GM19372 (cell line): Measurements from ENCODE around the gene EYA3.

Source experiments
- ATAC-seq: cut with Tn5 transposase; IDR thresholded peaks from one replicate; pipeline ENCODE4 v1.9.1; 2021; ENCODE audit warnings: mild to moderate bottlenecking, low read depth, moderate library complexity; ENCODE audit not compliant: unreplicated experiment

Gene EYA3

GRCh38 chr1:28114844-28115243 lies 26.4 kb upstream of the EYA3 start:
- no peak for ATAC-seq

- ATAC-seq = no peak
These were observed 24.8 kb upstream of the EYA3 start for GRCh38 chr1:28113242-28113572.

- ATAC-seq = no peak
These were observed 24.2 kb upstream of the EYA3 start for GRCh38 chr1:28112388-28113241.

- ATAC-seq = no peak
These were observed 22.7 kb upstream of the EYA3 start for GRCh38 chr1:28111157-28111556.

GRCh38 chr1:28110555-28110954 lies 22.1 kb upstream of the EYA3 start:
- ATAC-seq = no peak

GRCh38 chr1:28109639-28110038 lies 21.2 kb upstream of the EYA3 start:
- ATAC-seq = no peak

- ATAC-seq = no peak
These were observed 19.6 kb upstream of the EYA3 start for GRCh38 chr1:28108001-28108400.

GRCh38 chr1:28104866-28105467 lies 16.6 kb upstream of the EYA3 start:
- no peak for ATAC-seq

- no peak for ATAC-seq
These were observed 13.8 kb upstream of the EYA3 start for GRCh38 chr1:28102189-28102588.

GRCh38 chr1:28099050-28099769 lies 10.8 kb upstream of the EYA3 start:
- no peak for ATAC-seq

- no peak for ATAC-seq
These were observed 8.7 kb upstream of the EYA3 start for GRCh38 chr1:28097100-28097472.

GRCh38 chr1:28096210-28097099 lies 8.0 kb upstream of the EYA3 start:
- no peak for ATAC-seq

GRCh38 chr1:28091043-28091781 lies 2.8 kb upstream of the EYA3 start:
- no peak for ATAC-seq

- ATAC-seq = no peak
These were observed 719 bp downstream of the EYA3 start for GRCh38 chr1:28087614-28088167.

- no peak for ATAC-seq
These were observed 1.8 kb downstream of the EYA3 start for GRCh38 chr1:28086651-28087050.

GRCh38 chr1:28085129-28085528 lies 3.3 kb downstream of the EYA3 start:
- ATAC-seq = no peak

GRCh38 chr1:28083876-28084275 lies 4.5 kb downstream of the EYA3 start:
- ATAC-seq = no peak

- ATAC-seq = no peak
These were observed 9.5 kb downstream of the EYA3 start for GRCh38 chr1:28078680-28079626.

- no peak for ATAC-seq
These were observed 10.1 kb downstream of the EYA3 start for GRCh38 chr1:28078262-28078661.
